Fibroblast of lung (primary cell): ENCODE data around the gene CPSF3. TPM values are rescaled to one million over a fixed set of nuclear protein-coding genes. Genes with fewer than 3 reads are reported as not detected.
A peak's percentile ranks its signal among the peaks of the same experiment; 100 is the strongest.
"Not testable (repeated sequence)": the region's sequence is repeated elsewhere in the genome, so short reads cannot be mapped to it uniquely, and the experiment has no call there.

Source experiments
- DNase-seq, 2 donors: peaks; one replicate each; pipeline versions ENCODE4 v3.0.0 to v3.0.0-alpha.2; 2010; ENCODE audit warnings: low read depth in 2 of 2
- H2AFZ ChIP-seq: 2 replicates; pipeline ENCODE4 v1.5.1; 2012; ENCODE audit warnings: low read length, control low read depth, inconsistent platforms
- H3K27ac ChIP-seq: 2 replicates; pipeline ENCODE4 v1.5.1; 2011; ENCODE audit warnings: low read length, control low read depth; ENCODE audit not compliant: insufficient read depth
- H3K27me3 ChIP-seq: 2 replicates; pipeline ENCODE4 v1.5.1; 2011; ENCODE audit warnings: mild to moderate bottlenecking, low read length; ENCODE audit not compliant: control insufficient read depth, insufficient read depth
- H3K36me3 ChIP-seq: 2 replicates; pipeline ENCODE4 v1.5.1; 2011; ENCODE audit warnings: low read length; ENCODE audit not compliant: control insufficient read depth, insufficient read depth
- H3K4me1 ChIP-seq: 2 replicates; pipeline ENCODE4 v1.5.1; 2011; ENCODE audit warnings: low read length; ENCODE audit not compliant: control insufficient read depth, insufficient read depth; ENCODE audit errors: extremely low read depth
- H3K4me2 ChIP-seq: 2 replicates; pipeline ENCODE4 v1.5.1; 2011; ENCODE audit warnings: low read length, control low read depth; ENCODE audit not compliant: insufficient read depth; ENCODE audit errors: extremely low read depth
- H3K4me3 ChIP-seq, 4 experiments: fragments of 200-600 bp in 1 of 4; sonication (generic) in 1 of 4; replicated peaks in 1 of 4; 2 replicates each; pipeline ENCODE4 v1.5.1; 2011 to 2016; ENCODE audit warnings: low read length in 4 of 4, low read depth in 3 of 4, mild to moderate bottlenecking in 3 of 4, control low read depth in 2 of 4, inconsistent platforms in 1 of 4, mixed read lengths in 1 of 4; ENCODE audit not compliant: insufficient read depth in 1 of 4; ENCODE audit errors: control extremely low read depth in 1 of 4
- H3K79me2 ChIP-seq: 2 replicates; pipeline ENCODE4 v1.5.1; 2012; ENCODE audit warnings: mild to moderate bottlenecking, low read length, inconsistent platforms; ENCODE audit not compliant: control insufficient read depth, insufficient read depth
- H3K9ac ChIP-seq: 2 replicates; pipeline ENCODE4 v1.5.1; 2011; ENCODE audit warnings: mild to moderate bottlenecking, low read length, control low read depth; ENCODE audit not compliant: insufficient read depth
- H3K9me3 ChIP-seq: 2 replicates; pipeline ENCODE4 v1.5.1; 2012; ENCODE audit warnings: low read depth, low read length; ENCODE audit not compliant: control insufficient read depth, insufficient read depth
- H4K20me1 ChIP-seq: 2 replicates; pipeline ENCODE4 v1.5.1; 2011; ENCODE audit warnings: low read length; ENCODE audit not compliant: control insufficient read depth, insufficient read depth; ENCODE audit errors: extremely low read depth
- CTCF ChIP-seq, 2 donors: IDR thresholded peaks in 1 of 2; conservative IDR thresholded peaks in 1 of 2; 1 replicate in 1 of 2; 2 replicates in 1 of 2; pipeline ENCODE4 v1.5.1; 2011 to 2012; ENCODE audit warnings: low read length in 2 of 2, control low read depth in 1 of 2, inconsistent platforms in 1 of 2, low read depth in 1 of 2, mild to moderate bottlenecking in 1 of 2
- EZH2 ChIP-seq: IDR thresholded peaks from 2 replicates; pipeline ENCODE4 v1.5.1; 2012; ENCODE audit warnings: low read length, control low read depth, mild to moderate bottlenecking; ENCODE audit errors: missing control alignments
- polyA plus RNA-seq, 2 donors: library from polyadenylated mRNA; depleted of rRNA in 1 of 2; stranded (reverse) in 1 of 2; unstranded in 1 of 2; fragments of >200 nt; gene quantifications; 2 replicates each; pipeline ENCODE4 v1.2.1, GENCODE V29; 2011 to 2012; ENCODE audit warnings: missing spikeins in 1 of 2
- total RNA-seq: library from RNA; depleted of rRNA; stranded (reverse); fragments of >200 nt; gene quantifications from 2 replicates; pipeline ENCODE4 v1.2.1, GENCODE V29; 2014

The CPSF3 gene
- total and polyA plus RNA-seq, 2 donors (not counting 1 experiment from before 2014, with no cell fraction given): 48.6 to 53.0 TPM

- no peak overlapping the region for H2AFZ ChIP-seq
- no peak overlapping the region for H3K4me3 ChIP-seq
- H3K9ac ChIP-seq: no peak overlapping the region
- no peaks in the 10 kb centered on the region for H3K79me2 ChIP-seq
- H3K9me3 ChIP-seq: no peaks in the 10 kb centered on the region
- no peak overlapping the region for H3K4me2 ChIP-seq
- no peaks in the 10 kb centered on the region for H3K4me1 ChIP-seq
- TF ChIP-seq EZH2: no peak
- no peak for TF ChIP-seq CTCF (conservative IDR thresholded peaks at IDR 0.05 in 1 of 2, IDR thresholded peaks at IDR 0.05 in 1 of 2; ENCODE audit: low read depth in 1 of 2, low read length in 2 of 2)
- H3K27ac ChIP-seq: no peak overlapping the region
- no peaks in the 10 kb centered on the region for H4K20me1 ChIP-seq
- DNase-seq: no peak
- peaks cover 13% of the 10 kb centered on the region for H3K36me3 ChIP-seq
- H3K27me3 ChIP-seq: no peaks in the 10 kb centered on the region
These were observed 73.6 kb downstream of the CPSF3 start for GRCh38 chr2:9497017-9497416.

GRCh38 chr2:9498210-9498609 lies 74.8 kb downstream of the CPSF3 start:
- Histone ChIP-seq H2AFZ (no peak overlapping the region), H3K79me2 (no peaks in the 10 kb centered on the region), H3K4me2 (no peak overlapping the region), H4K20me1 (no peaks in the 10 kb centered on the region), H3K4me1 (no peaks in the 10 kb centered on the region), H3K9me3 (no peaks in the 10 kb centered on the region), H3K27ac (no peak overlapping the region), H3K27me3 (no peaks in the 10 kb centered on the region), H3K36me3 (peaks cover 13% of the 10 kb centered on the region), H3K4me3 (no peak overlapping the region), H3K9ac (no peak overlapping the region)
- TF ChIP-seq EZH2 (no peak), CTCF (conservative IDR thresholded peaks at IDR 0.05 in 1 of 2, IDR thresholded peaks at IDR 0.05 in 1 of 2; ENCODE audit: low read depth in 1 of 2, low read length in 2 of 2) (no peak)
- peak in 1 of 2 donors; percentile 66 for DNase-seq

- H3K27ac ChIP-seq: no peak overlapping the region
- H4K20me1 ChIP-seq: no peaks in the 10 kb centered on the region
- DNase-seq: peak in 1 of 2 donors; percentile 26
- no peaks in the 10 kb centered on the region for H3K9me3 ChIP-seq
- H3K27me3 ChIP-seq: no peaks in the 10 kb centered on the region
- H3K9ac ChIP-seq: no peak overlapping the region
- no peak for TF ChIP-seq CTCF (conservative IDR thresholded peaks at IDR 0.05 in 1 of 2, IDR thresholded peaks at IDR 0.05 in 1 of 2; ENCODE audit: low read depth in 1 of 2, low read length in 2 of 2)
- TF ChIP-seq EZH2: no peak
- no peaks in the 10 kb centered on the region for H3K79me2 ChIP-seq
- no peak overlapping the region for H3K4me3 ChIP-seq
- H3K36me3 ChIP-seq: no peaks in the 10 kb centered on the region
- no peak overlapping the region for H2AFZ ChIP-seq
- no peaks in the 10 kb centered on the region for H3K4me1 ChIP-seq
- H3K4me2 ChIP-seq: no peak overlapping the region
These were observed 85.5 kb downstream of the CPSF3 start for GRCh38 chr2:9508931-9509330.

GRCh38 chr2:9513946-9514345 lies 90.5 kb downstream of the CPSF3 start:
- H3K36me3 ChIP-seq, H3K4me1 ChIP-seq, H3K4me2 ChIP-seq, H3K27ac ChIP-seq, H3K9me3 ChIP-seq, H3K27me3 ChIP-seq, H3K4me3 ChIP-seq, H4K20me1 ChIP-seq, H3K9ac ChIP-seq, H2AFZ ChIP-seq, DNase-seq, H3K79me2 ChIP-seq: not testable (repeated sequence)
